Measurements from ENCODE around the gene XRCC5.

DNA sequence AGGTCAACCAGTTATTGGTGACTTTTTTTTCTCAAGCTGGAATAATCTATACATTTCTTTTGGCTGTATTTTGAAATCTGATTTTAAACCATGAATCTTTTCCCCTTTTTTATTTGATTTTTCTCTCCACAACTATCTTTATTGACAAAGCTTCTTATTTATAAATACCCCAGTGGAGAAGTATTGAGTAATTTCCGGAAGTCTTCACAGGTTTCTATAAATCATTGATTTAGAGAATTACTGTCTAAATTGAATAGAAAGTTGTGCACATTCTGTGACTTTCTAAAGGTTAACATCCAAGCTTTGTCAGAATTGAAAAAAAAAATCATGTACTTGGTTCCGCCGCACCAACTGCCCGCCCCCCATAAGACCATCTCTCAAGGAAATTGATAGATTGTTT, 39.8 kb downstream of the XRCC5 start:
- no peak for TF ChIP-seq EZH2 (IDR thresholded peaks at IDR 0.05; ENCODE audit: borderline replicate concordance, low read length)
- TF ChIP-seq, protein P1, sequence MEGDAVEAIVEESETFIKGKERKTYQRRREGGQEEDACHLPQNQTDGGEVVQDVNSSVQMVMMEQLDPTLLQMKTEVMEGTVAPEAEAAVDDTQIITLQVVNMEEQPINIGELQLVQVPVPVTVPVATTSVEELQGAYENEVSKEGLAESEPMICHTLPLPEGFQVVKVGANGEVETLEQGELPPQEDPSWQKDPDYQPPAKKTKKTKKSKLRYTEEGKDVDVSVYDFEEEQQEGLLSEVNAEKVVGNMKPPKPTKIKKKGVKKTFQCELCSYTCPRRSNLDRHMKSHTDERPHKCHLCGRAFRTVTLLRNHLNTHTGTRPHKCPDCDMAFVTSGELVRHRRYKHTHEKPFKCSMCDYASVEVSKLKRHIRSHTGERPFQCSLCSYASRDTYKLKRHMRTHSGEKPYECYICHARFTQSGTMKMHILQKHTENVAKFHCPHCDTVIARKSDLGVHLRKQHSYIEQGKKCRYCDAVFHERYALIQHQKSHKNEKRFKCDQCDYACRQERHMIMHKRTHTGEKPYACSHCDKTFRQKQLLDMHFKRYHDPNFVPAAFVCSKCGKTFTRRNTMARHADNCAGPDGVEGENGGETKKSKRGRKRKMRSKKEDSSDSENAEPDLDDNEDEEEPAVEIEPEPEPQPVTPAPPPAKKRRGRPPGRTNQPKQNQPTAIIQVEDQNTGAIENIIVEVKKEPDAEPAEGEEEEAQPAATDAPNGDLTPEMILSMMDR (IDR thresholded peaks at IDR 0.05; ENCODE audit: low read length): no peak

All from OCI-LY1 (cell line).